Measurements from ENCODE around the gene STAM. TPM values are rescaled to one million over a fixed set of nuclear protein-coding genes. Genes with fewer than 3 reads are reported as not detected.
A peak's percentile ranks its signal among the peaks of the same experiment; 100 is the strongest.

The STAM gene
- total and polyA plus RNA-seq, 9 of the 15 experiments (the other 6 are each of a cell fraction or from before 2014, with no cell fraction given) = 13.8 to 33.5 (median 26.4) TPM

DNA sequence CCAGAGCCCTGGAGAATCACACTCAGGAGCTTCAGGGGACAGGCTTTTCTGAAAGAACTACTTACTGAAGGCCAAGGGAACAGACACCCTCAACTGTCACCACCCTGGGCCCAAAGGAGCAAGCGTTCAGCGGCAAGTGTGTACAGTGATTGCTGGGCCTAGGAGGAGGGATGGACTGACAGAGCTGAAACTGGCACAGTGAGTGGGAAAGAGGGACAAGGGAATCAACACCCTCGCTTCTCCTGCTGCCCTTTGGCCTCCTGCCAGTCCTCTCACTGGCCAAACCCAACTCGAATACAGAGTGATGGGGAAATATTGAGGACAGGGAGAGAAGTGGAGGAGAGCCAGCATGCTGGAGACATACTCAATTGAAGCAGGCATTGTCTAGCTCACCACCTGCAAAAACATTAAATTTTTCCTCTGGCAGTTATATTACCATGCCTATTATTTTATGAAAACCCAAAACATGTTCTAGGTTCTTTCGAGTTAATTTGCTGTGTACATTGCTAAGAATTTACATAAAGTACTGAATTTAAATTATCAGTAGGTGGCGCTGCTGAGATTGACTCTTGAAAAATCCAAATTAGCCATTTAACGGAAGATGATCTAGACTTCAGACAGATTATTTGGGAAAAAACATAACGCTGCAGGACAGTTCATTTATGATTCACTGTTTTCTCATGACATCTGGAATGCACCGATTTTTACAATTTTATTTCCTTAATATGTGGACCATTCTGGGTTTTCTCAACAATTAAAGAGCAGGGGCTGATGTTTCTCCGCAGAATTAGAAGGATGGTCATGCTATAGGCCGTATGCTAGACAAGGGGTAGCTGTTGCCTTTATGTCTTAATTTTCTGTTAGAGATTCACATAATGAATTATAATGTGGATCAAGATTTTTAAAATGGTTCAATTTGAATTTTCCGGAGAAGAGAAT, 93.3 kb downstream of the STAM start (continued):
- TF ChIP-seq ILK (tag; IDR thresholded peaks at IDR 0.05; ENCODE audit: borderline replicate concordance, low read depth) (no peak), CHD1 (IDR thresholded peaks at IDR 0.05; ENCODE audit: low read length) (no peak), NRF1 (conservative IDR thresholded peaks at IDR 0.05 in 1 of 2, IDR thresholded peaks at IDR 0.05 in 1 of 2) (no peak), CEBPB (tag; IDR thresholded peaks at IDR 0.05) (no peak), SP1 (CRISPR knock-in tag; IDR thresholded peaks at IDR 0.05) (no peak), KLF16 (IDR thresholded peaks at IDR 0.05) (0 out of 2 replicates have a peak, but pooled peaks have one; percentile 33), RAD21 (CRISPR knock-in tag; conservative IDR thresholded peaks at IDR 0.05 in 1 of 2, IDR thresholded peaks at IDR 0.05 in 1 of 2) (peak; percentile 26 to 61; a peak in 2 of 4 replicates), ZNF217 (CRISPR knock-in tag; IDR thresholded peaks at IDR 0.05) (no peak), SMC3 (conservative IDR thresholded peaks at IDR 0.05; ENCODE audit: insufficient read depth, low read depth, low read length) (0 out of 2 replicates have a peak, but pooled peaks have one; percentile 18), NFIC (IDR thresholded peaks at IDR 0.05) (0 out of 2 replicates have a peak, but pooled peaks have one; percentile 6), XRCC4 (IDR thresholded peaks at IDR 0.05; ENCODE audit: extremely low read depth, insufficient read depth, insufficient read length) (no peak)
- TF ChIP-seq, protein P1, sequence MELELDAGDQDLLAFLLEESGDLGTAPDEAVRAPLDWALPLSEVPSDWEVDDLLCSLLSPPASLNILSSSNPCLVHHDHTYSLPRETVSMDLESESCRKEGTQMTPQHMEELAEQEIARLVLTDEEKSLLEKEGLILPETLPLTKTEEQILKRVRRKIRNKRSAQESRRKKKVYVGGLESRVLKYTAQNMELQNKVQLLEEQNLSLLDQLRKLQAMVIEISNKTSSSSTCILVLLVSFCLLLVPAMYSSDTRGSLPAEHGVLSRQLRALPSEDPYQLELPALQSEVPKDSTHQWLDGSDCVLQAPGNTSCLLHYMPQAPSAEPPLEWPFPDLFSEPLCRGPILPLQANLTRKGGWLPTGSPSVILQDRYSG (tag; conservative IDR thresholded peaks at IDR 0.05; ENCODE audit: low read depth) = no peak
- TF ChIP-seq, protein P2, sequence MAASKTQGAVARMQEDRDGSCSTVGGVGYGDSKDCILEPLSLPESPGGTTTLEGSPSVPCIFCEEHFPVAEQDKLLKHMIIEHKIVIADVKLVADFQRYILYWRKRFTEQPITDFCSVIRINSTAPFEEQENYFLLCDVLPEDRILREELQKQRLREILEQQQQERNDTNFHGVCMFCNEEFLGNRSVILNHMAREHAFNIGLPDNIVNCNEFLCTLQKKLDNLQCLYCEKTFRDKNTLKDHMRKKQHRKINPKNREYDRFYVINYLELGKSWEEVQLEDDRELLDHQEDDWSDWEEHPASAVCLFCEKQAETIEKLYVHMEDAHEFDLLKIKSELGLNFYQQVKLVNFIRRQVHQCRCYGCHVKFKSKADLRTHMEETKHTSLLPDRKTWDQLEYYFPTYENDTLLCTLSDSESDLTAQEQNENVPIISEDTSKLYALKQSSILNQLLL (CRISPR knock-in tag; IDR thresholded peaks at IDR 0.05; ENCODE audit: borderline replicate concordance) = no peak
- TF ChIP-seq, protein P3, sequence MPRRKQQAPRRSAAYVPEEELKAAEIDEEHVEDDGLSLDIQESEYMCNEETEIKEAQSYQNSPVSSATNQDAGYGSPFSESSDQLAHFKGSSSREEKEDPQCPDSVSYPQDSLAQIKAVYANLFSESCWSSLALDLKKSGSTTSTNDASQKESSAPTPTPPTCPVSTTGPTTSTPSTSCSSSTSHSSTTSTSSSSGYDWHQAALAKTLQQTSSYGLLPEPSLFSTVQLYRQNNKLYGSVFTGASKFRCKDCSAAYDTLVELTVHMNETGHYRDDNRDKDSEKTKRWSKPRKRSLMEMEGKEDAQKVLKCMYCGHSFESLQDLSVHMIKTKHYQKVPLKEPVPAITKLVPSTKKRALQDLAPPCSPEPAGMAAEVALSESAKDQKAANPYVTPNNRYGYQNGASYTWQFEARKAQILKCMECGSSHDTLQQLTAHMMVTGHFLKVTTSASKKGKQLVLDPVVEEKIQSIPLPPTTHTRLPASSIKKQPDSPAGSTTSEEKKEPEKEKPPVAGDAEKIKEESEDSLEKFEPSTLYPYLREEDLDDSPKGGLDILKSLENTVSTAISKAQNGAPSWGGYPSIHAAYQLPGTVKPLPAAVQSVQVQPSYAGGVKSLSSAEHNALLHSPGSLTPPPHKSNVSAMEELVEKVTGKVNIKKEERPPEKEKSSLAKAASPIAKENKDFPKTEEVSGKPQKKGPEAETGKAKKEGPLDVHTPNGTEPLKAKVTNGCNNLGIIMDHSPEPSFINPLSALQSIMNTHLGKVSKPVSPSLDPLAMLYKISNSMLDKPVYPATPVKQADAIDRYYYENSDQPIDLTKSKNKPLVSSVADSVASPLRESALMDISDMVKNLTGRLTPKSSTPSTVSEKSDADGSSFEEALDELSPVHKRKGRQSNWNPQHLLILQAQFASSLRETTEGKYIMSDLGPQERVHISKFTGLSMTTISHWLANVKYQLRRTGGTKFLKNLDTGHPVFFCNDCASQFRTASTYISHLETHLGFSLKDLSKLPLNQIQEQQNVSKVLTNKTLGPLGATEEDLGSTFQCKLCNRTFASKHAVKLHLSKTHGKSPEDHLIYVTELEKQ (CRISPR knock-in tag; IDR thresholded peaks at IDR 0.05) = no peak
- TF ChIP-seq, protein P4, sequence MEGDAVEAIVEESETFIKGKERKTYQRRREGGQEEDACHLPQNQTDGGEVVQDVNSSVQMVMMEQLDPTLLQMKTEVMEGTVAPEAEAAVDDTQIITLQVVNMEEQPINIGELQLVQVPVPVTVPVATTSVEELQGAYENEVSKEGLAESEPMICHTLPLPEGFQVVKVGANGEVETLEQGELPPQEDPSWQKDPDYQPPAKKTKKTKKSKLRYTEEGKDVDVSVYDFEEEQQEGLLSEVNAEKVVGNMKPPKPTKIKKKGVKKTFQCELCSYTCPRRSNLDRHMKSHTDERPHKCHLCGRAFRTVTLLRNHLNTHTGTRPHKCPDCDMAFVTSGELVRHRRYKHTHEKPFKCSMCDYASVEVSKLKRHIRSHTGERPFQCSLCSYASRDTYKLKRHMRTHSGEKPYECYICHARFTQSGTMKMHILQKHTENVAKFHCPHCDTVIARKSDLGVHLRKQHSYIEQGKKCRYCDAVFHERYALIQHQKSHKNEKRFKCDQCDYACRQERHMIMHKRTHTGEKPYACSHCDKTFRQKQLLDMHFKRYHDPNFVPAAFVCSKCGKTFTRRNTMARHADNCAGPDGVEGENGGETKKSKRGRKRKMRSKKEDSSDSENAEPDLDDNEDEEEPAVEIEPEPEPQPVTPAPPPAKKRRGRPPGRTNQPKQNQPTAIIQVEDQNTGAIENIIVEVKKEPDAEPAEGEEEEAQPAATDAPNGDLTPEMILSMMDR (IDR thresholded peaks at IDR 0.05 in 2 of 3, conservative IDR thresholded peaks at IDR 0.05 in 1 of 3; ENCODE audit: insufficient read depth in 2 of 3, low read depth in 1 of 3, low read length in 3 of 3) = peak; percentile 39 to 75 (median 69); a peak in 5 of 6 replicates
